SU-DHL-6 (cell line): ENCODE data around the gene EXD3.

ENCODE experiments used
- H2AFZ ChIP-seq: fragments of 200-600 bp; sonication (generic); 2 replicates; pipeline ENCODE4 v1.6.1; 2014; ENCODE audit warnings: low read depth, mild to moderate bottlenecking, moderate library complexity, mixed read lengths, antibody characterized with exemption, low read length; ENCODE audit not compliant: severe bottlenecking
- H3F3A ChIP-seq: fragments of 200-600 bp; shearing (Covaris generic); 2 replicates; pipeline ENCODE4 v1.6.0; 2016; ENCODE audit warnings: antibody characterized with exemption, mild to moderate bottlenecking; ENCODE audit not compliant: insufficient read depth
- H3K27ac ChIP-seq: fragments of 200-600 bp; sonication (generic); 2 replicates; pipeline ENCODE4 v1.5.1; 2016; ENCODE audit warnings: low read depth, mild to moderate bottlenecking, low read length, moderate library complexity, mixed read lengths
- H3K27me3 ChIP-seq: fragments of 200-600 bp; sonication (generic), shearing (Covaris generic); 2 replicates; pipeline ENCODE4 v1.6.0; 2014; ENCODE audit warnings: mild to moderate bottlenecking, low read length
- H3K36me3 ChIP-seq: fragments of 200-600 bp; sonication (generic); 2 replicates; pipeline ENCODE4 v1.6.1; 2014; ENCODE audit warnings: mild to moderate bottlenecking, low read length, mixed read lengths
- H3K4me2 ChIP-seq: fragments of 300-600, 200-600 bp; shearing (Covaris generic), sonication (generic); 2 replicates; pipeline ENCODE4 v1.6.0; 2014; ENCODE audit warnings: low read length, low read depth, mild to moderate bottlenecking; ENCODE audit not compliant: poor library complexity, severe bottlenecking
- H3K4me3 ChIP-seq: fragments of 200-600 bp; sonication (generic); 2 replicates; pipeline ENCODE4 v1.5.1; 2014; ENCODE audit warnings: antibody characterized with exemption, low read length, mild to moderate bottlenecking, mixed read lengths; ENCODE audit not compliant: insufficient read depth, poor library complexity, severe bottlenecking
- H3K79me2 ChIP-seq: fragments of 200-600 bp; sonication (generic); 2 replicates; pipeline ENCODE4 v1.6.1; 2014; ENCODE audit warnings: mild to moderate bottlenecking, low read length, moderate library complexity; ENCODE audit not compliant: insufficient read depth
- H3K9ac ChIP-seq: fragments of 200-600 bp; sonication (generic); 2 replicates; pipeline ENCODE4 v1.7.0; 2014; ENCODE audit warnings: mild to moderate bottlenecking, low read length
- H3K9me2 ChIP-seq: fragments of 200-600 bp; sonication (generic); replicated peaks from 2 replicates; pipeline ENCODE4 v1.6.1; 2014; ENCODE audit warnings: low read length; ENCODE audit not compliant: insufficient read depth
- H3K9me3 ChIP-seq: fragments of 200-600 bp; sonication (generic); 2 replicates; pipeline ENCODE4 v1.6.1; 2014; ENCODE audit warnings: low read length, mixed read lengths; ENCODE audit not compliant: insufficient read depth
- H4K20me1 ChIP-seq: fragments of 200-600 bp; sonication (generic); 2 replicates; pipeline ENCODE4 v1.6.1; 2014; ENCODE audit warnings: low read depth, mild to moderate bottlenecking, antibody characterized with exemption, low read length, moderate library complexity, mixed read lengths
- CTCF ChIP-seq: fragments of 200-600 bp; sonication (generic); IDR thresholded peaks from one replicate; pipeline ENCODE4 v1.5.1; 2017; ENCODE audit warnings: antibody characterized with exemption, mild to moderate bottlenecking, low read length, moderate library complexity; ENCODE audit not compliant: insufficient read depth, poor library complexity, severe bottlenecking
- EZH2phosphoT487 ChIP-seq: fragments of 200-600 bp; sonication (generic), shearing (Covaris generic); conservative IDR thresholded peaks from 2 replicates; pipeline ENCODE4 v1.6.1; 2018; ENCODE audit warnings: mild to moderate bottlenecking, antibody characterized with exemption, low read length, moderate library complexity, mixed read lengths

EXD3 gene

GRCh38 chr9:137428841-137429545 is 6.0 kb upstream of the EXD3 start:
- Histone ChIP-seq H3K9me3 (no peaks in the 10 kb centered on the region), H2AFZ (no peak overlapping the region), H3F3A (peaks cover 37% of the 10 kb centered on the region), H3K9me2 (no peaks in the 10 kb centered on the region), H3K9ac (peak overlapping the region; percentile 66), H3K79me2 (no peaks in the 10 kb centered on the region), H4K20me1 (no peaks in the 10 kb centered on the region), H3K4me2 (peak overlapping the region; percentile 62), H3K4me3 (peak overlapping the region; percentile 42), H3K27me3 (no peaks in the 10 kb centered on the region), H3K27ac (peak overlapping the region; percentile 82), H3K36me3 (no peaks in the 10 kb centered on the region)
- TF ChIP-seq CTCF: no peak
- TF ChIP-seq EZH2phosphoT487: no peak

- Histone ChIP-seq H3K4me3 (no peak overlapping the region), H3K36me3 (no peaks in the 10 kb centered on the region), H3K9me3 (no peaks in the 10 kb centered on the region), H3K9me2 (no peaks in the 10 kb centered on the region), H2AFZ (no peak overlapping the region), H3K4me2 (peak overlapping the region; percentile 49), H4K20me1 (no peaks in the 10 kb centered on the region), H3K27ac (peak overlapping the region; percentile 94), H3K27me3 (no peaks in the 10 kb centered on the region), H3F3A (peaks cover 39% of the 10 kb centered on the region), H3K79me2 (no peaks in the 10 kb centered on the region), H3K9ac (peak overlapping the region; percentile 39)
- TF ChIP-seq EZH2phosphoT487: no peak
- TF ChIP-seq CTCF: no peak
Measured at GRCh38 chr9:137428311-137428630, 5.3 kb upstream of the EXD3 start.

- no peak overlapping the region for H2AFZ ChIP-seq
- H3K4me2 ChIP-seq: peak overlapping the region; percentile 49
- no peaks in the 10 kb centered on the region for H3K9me2 ChIP-seq
- no peak overlapping the region for H3K4me3 ChIP-seq
- TF ChIP-seq EZH2phosphoT487 (no peak), CTCF (no peak)
- no peaks in the 10 kb centered on the region for H3K9me3 ChIP-seq
- peak overlapping the region; percentile 39 for H3K9ac ChIP-seq
- H3K27me3 ChIP-seq: no peaks in the 10 kb centered on the region
- peaks cover 39% of the 10 kb centered on the region for H3F3A ChIP-seq
- no peaks in the 10 kb centered on the region for H3K79me2 ChIP-seq
- no peaks in the 10 kb centered on the region for H4K20me1 ChIP-seq
- peak overlapping the region; percentile 94 for H3K27ac ChIP-seq
- no peaks in the 10 kb centered on the region for H3K36me3 ChIP-seq
Measured at GRCh38 chr9:137427454-137428310, 4.7 kb upstream of the EXD3 start.
